Activated T-cell treated with anti-CD3 and anti-CD28 coated beads for 4 hours (primary cell): ENCODE measurements around the gene NIPBL.
A peak's percentile ranks its signal among the peaks of the same experiment; 100 is the strongest.
"Not testable (repeated sequence)": the region's sequence is repeated elsewhere in the genome, so short reads cannot be mapped to it uniquely, and the experiment has no call there.

Experiments
- DNase-seq: peaks from one replicate; pipeline ENCODE4 v3.0.0-alpha.2; 2020

The NIPBL gene

GRCh38 chr5:36876299-36876964 is at the start of gene NIPBL:
NIPBL (plus strand) TSS chr5:36876769; CDS start chr5:36953697, 76,928 bp downstream.
- peak; percentile 80 for DNase-seq

GRCh38 chr5:36832274-36832673 is 44.3 kb upstream of the NIPBL start:
- no peak for DNase-seq

- DNase-seq = no peak
These were observed 39.7 kb upstream of the NIPBL start for GRCh38 chr5:36836831-36837230.

- DNase-seq = no peak
These were observed 36.8 kb upstream of the NIPBL start for GRCh38 chr5:36839489-36840476.

- no peak for DNase-seq
These were observed 34.9 kb upstream of the NIPBL start for GRCh38 chr5:36841677-36842076.

GRCh38 chr5:36842087-36842486 is 34.5 kb upstream of the NIPBL start:
- no peak for DNase-seq

- no peak for DNase-seq
These were observed 32.3 kb upstream of the NIPBL start for GRCh38 chr5:36844305-36844704.

GRCh38 chr5:36848545-36848944 is 28.0 kb upstream of the NIPBL start:
- DNase-seq = not testable (repeated sequence)

GRCh38 chr5:36852903-36853302 is 23.7 kb upstream of the NIPBL start:
- DNase-seq = not testable (repeated sequence)

GRCh38 chr5:36854402-36855140 is 22.0 kb upstream of the NIPBL start:
- no peak for DNase-seq

GRCh38 chr5:36855141-36855495 is 21.5 kb upstream of the NIPBL start:
- DNase-seq = no peak

- no peak for DNase-seq
These were observed 14.7 kb upstream of the NIPBL start for GRCh38 chr5:36861871-36862270.

GRCh38 chr5:36870399-36871040 is 6.0 kb upstream of the NIPBL start:
- DNase-seq = no peak

GRCh38 chr5:36874465-36874864 is 2.1 kb upstream of the NIPBL start:
- DNase-seq = no peak

- peak; percentile 14 for DNase-seq
These were observed 1.3 kb upstream of the NIPBL start for GRCh38 chr5:36875051-36875789.

GRCh38 chr5:36875790-36876298 is 725 bp upstream of the NIPBL start:
- DNase-seq = peak; percentile 59

- peak; percentile 37 for DNase-seq
These were observed 547 bp downstream of the NIPBL start for GRCh38 chr5:36876965-36877666.

GRCh38 chr5:36877667-36878391 is 1.3 kb downstream of the NIPBL start:
- no peak for DNase-seq

GRCh38 chr5:36878392-36879082 is 2.0 kb downstream of the NIPBL start:
- no peak for DNase-seq
